ENCODE data around the gene HOMER2.

GRCh38 chr15:82999905-83000671 lies 47.6 kb upstream of the HOMER2 start:
- TF ChIP-seq CTCF (IDR thresholded peaks at IDR 0.05) (peak; percentile 19 to 41 (median 26)), POLR2A (IDR thresholded peaks at IDR 0.05) (no peak)
